Progenitor cell of endocrine pancreas (in vitro differentiated cells): ENCODE measurements around the gene DNAH8. TPM values are rescaled to one million over a fixed set of nuclear protein-coding genes. Genes with fewer than 3 reads are reported as not detected.
A peak's percentile ranks its signal among the peaks of the same experiment; 100 is the strongest.

Experiments
- DNase-seq: peaks from one replicate; pipeline ENCODE4 v3.0.0; 2021; ENCODE audit warnings: low spot score; ENCODE audit not compliant: unreplicated experiment
- H3K27ac Mint-ChIP-seq: 2 replicates; pipeline ENCODE4 v1.8.0; 2021; ENCODE audit warnings: mild to moderate bottlenecking, moderate library complexity, mixed read lengths
- H3K27me3 Mint-ChIP-seq: 2 replicates; pipeline ENCODE4 v1.8.0; 2021; ENCODE audit warnings: mixed read lengths
- H3K36me3 Mint-ChIP-seq: 2 replicates; pipeline ENCODE4 v1.8.0; 2022; ENCODE audit warnings: mixed read lengths; ENCODE audit not compliant: insufficient read depth
- H3K4me1 Mint-ChIP-seq: 2 replicates; pipeline ENCODE4 v1.8.0; 2021; ENCODE audit warnings: low read depth, mixed read lengths
- H3K4me3 Mint-ChIP-seq: 2 replicates; pipeline ENCODE4 v1.8.0; 2021; ENCODE audit warnings: low read depth, mild to moderate bottlenecking, moderate library complexity, mixed read lengths
- H3K9me3 Mint-ChIP-seq: 2 replicates; pipeline ENCODE4 v1.8.0; 2021; ENCODE audit warnings: low read depth, mixed read lengths
- total RNA-seq: library from RNA; stranded (reverse); gene quantifications from 2 replicates; pipeline ENCODE4 v1.2.1, GENCODE V29; 2021
- TF ChIP-seq, protein P1 (sequence below): fragments of 200-600 bp; sonication (generic); IDR thresholded peaks from one replicate; pipeline ENCODE4 v1.5.0; 2021; ENCODE audit warnings: antibody characterized with exemption, mild to moderate bottlenecking; ENCODE audit not compliant: unreplicated experiment

DNAH8 gene
- total RNA-seq, 1 donor from 2014 or later = 0.12 TPM

DNA sequence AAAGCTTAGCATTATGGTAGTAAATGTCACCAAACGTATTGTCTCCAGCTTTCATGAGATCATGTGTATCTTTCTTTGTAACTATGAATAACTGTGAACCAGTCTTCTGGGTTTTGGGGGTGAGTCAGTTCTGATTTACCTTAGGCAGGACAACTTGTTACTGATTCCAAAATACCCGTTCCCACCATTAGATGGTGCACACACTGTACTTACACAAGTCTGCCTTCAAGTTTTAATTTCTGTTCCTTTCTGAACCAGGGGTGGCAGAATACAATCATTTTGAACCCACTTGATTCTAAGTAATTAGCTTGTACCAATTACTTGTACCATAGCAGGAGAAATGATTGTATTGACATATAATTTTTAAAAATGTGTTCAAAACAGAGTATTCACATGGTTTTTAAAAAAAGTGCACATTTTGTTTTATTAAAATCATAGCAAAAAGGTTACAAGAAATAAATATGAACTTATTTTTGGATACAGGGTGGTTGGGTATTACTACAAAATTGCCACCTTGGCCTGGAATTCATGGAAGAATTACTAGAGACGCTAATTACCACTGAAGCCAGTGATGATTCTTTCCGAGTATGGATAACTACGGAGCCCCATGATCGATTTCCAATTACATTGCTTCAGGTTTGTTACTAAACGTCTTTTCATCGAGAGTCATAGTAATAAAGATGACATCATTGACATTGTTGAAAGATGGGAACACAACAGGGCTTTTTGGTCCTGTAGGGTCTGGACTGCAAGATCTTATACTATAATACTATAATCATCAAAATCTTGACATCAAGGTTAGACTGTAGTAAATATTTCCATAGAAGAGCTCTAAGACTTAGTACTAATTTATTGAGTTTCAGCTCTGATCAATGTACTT, 258.3 kb downstream of the DNAH8 start:
- no peaks in the 10 kb centered on the region for H3K36me3 Mint-ChIP-seq
- no peak for DNase-seq

DNA sequence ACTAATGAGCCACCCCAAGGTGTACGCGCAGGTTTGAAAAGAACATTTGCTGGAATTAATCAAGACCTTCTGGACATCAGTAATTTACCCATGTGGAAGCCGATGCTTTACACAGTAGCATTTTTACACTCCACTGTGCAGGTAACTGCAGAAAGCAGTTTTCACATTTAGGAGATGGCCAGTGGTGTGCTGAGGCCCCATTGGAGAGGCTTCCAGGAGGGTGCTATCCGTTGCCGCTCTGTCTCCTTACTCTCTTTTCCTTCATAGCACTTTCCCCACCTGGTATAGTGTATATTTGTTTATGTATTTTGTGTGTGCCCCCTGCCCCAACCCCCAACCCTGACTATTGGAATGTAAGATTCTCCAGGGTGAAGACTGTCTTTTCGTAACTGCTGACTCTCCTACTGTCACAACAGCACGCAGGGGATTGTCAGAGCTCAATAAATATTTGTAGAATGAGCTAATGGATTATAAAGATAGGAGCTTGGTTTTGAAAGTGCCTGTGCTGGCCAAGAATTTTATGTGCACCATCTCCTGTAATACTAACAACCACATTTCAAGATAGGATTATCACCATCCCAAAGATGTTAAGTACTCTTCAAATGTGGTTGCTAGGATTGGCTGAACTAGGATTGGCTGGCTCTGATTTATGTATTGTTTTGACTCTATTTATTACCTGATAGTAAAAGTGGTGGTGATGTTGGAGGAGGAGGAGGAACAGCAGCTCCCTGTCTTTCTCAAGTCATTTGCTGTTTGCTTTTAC, 259.5 kb downstream of the DNAH8 start:
- Mint-ChIP-seq H3K4me3 (no peak overlapping the region), H3K27ac (peak overlapping the region; percentile 94), H3K36me3 (no peaks in the 10 kb centered on the region), H3K9me3 (no peaks in the 10 kb centered on the region), H3K4me1 (peaks cover 23% of the 10 kb centered on the region), H3K27me3 (peaks cover 33% of the 10 kb centered on the region)
- no peak for DNase-seq
- TF ChIP-seq, protein P1, sequence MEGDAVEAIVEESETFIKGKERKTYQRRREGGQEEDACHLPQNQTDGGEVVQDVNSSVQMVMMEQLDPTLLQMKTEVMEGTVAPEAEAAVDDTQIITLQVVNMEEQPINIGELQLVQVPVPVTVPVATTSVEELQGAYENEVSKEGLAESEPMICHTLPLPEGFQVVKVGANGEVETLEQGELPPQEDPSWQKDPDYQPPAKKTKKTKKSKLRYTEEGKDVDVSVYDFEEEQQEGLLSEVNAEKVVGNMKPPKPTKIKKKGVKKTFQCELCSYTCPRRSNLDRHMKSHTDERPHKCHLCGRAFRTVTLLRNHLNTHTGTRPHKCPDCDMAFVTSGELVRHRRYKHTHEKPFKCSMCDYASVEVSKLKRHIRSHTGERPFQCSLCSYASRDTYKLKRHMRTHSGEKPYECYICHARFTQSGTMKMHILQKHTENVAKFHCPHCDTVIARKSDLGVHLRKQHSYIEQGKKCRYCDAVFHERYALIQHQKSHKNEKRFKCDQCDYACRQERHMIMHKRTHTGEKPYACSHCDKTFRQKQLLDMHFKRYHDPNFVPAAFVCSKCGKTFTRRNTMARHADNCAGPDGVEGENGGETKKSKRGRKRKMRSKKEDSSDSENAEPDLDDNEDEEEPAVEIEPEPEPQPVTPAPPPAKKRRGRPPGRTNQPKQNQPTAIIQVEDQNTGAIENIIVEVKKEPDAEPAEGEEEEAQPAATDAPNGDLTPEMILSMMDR = no peak

More for the DNA sequence above, 258.3 kb downstream of the DNAH8 start:
- TF ChIP-seq, protein P1 = peak; percentile 62
- no peak overlapping the region for H3K4me3 Mint-ChIP-seq
- H3K27ac Mint-ChIP-seq = no peak overlapping the region
- H3K27me3 Mint-ChIP-seq = peaks cover 24% of the 10 kb centered on the region
- H3K4me1 Mint-ChIP-seq = peaks cover 23% of the 10 kb centered on the region
- H3K9me3 Mint-ChIP-seq = no peaks in the 10 kb centered on the region

DNA sequence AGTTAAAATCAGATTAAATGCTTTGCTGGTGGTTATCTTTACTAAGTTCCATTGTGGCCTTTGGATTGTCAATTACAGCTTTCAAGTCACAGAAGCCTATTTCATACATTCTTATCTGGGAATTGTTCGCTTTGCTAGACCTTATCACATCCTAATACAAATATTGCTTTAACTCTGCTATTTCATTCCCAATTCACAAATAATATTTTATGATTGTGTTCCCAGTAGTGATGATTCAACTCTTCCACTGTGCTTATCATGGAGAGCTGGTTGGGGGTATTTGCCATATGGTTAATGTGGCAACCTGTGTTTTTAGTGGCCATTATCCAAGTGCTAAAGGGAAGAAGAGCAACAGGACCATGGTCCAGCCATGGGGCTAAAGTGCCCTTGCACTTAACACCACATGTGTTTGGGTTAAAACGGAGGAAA, 260.5 kb downstream of the DNAH8 start:
- peaks cover 29% of the 10 kb centered on the region for H3K27me3 Mint-ChIP-seq
- no peak overlapping the region for H3K4me3 Mint-ChIP-seq
- TF ChIP-seq, protein P1 = no peak

DNA sequence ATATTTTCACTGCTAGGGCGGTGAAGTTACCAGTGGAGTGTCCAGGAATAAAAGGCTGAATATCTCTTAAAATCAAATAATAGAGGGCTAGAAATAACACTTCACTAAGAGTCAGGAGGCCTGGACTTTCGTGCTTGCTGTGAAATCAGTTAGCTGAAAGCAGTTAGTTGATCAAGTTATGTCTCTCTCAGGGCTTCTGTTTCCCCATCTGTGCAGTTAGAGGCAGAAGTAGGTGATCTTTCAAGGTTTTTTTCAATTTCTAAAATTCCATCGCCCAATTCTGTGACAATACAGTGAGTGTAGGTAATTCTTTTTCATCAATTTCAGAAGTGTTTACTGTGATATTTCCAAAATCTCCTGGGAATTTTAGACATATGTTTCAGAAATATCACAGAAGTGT, 260.9 kb downstream of the DNAH8 start:
- Mint-ChIP-seq H3K27ac (no peak overlapping the region), H3K9me3 (no peaks in the 10 kb centered on the region), H3K4me3 (no peak overlapping the region), H3K36me3 (no peaks in the 10 kb centered on the region), H3K27me3 (peaks cover 27% of the 10 kb centered on the region), H3K4me1 (peaks cover 23% of the 10 kb centered on the region)
- DNase-seq = no peak
- TF ChIP-seq, protein P1 = no peak

More for the DNA sequence above, 260.5 kb downstream of the DNAH8 start:
- H3K36me3 Mint-ChIP-seq = no peaks in the 10 kb centered on the region
- H3K4me1 Mint-ChIP-seq = peaks cover 23% of the 10 kb centered on the region
- no peak for DNase-seq
- peak overlapping the region; percentile 72 for H3K27ac Mint-ChIP-seq
- no peaks in the 10 kb centered on the region for H3K9me3 Mint-ChIP-seq

DNA sequence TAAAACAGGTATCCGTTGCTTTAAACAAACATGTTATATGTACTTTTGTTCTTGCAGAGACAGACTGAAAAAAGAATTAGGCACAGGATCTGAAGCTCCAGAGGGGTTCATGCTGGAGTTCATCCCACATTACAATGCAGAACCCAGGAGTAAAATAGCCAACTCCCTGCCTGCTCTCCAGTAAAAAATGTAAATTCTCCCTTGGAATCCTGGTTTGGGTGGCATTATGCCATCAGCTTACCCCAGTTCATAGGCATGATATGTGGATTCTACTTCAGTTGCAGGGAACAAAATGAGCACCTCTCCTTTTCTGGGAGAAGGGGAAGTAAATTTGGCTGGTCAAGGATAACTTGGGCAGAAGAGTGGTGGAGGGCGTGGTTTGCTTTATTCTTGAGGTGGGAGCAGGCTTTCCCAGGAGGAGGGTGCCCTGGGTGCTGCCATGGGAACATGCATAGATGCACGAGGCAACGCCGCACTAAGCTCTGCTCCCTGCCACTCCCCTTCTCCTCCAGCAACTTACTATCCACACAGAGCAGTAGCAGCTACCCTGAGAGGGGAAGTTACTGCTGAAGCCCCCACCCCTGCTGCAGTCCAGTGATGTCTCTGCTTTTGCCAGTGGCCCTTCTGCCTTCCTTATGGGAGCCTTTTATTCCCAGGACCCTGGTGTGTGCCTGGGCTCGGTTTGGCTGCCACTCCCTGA, 261.8 kb downstream of the DNAH8 start:
- TF ChIP-seq, protein P1 = no peak
- peaks cover 27% of the 10 kb centered on the region for H3K27me3 Mint-ChIP-seq
- no peak for DNase-seq

More for the DNA sequence above, 261.8 kb downstream of the DNAH8 start:
- Mint-ChIP-seq H3K9me3 (no peaks in the 10 kb centered on the region), H3K4me1 (peaks cover 23% of the 10 kb centered on the region), H3K4me3 (no peak overlapping the region), H3K27ac (no peak overlapping the region), H3K36me3 (no peaks in the 10 kb centered on the region)
